NCI-H460 (cell line): ENCODE results near the gene LAMA2. TPM values are rescaled to one million over a fixed set of nuclear protein-coding genes. Genes with fewer than 3 reads are reported as not detected.

ENCODE experiments used
- DNase-seq: peaks from one replicate; pipeline ENCODE4 v3.0.0-alpha.2; 2016; ENCODE audit warnings: low read depth; ENCODE audit errors: extremely low read depth
- total RNA-seq: library from RNA; depleted of rRNA; stranded (reverse); fragments of >200 nt; shearing (Covaris generic); gene quantifications from 2 replicates; pipeline ENCODE4 v1.2.3, GENCODE V29; 2014

Gene LAMA2
- total RNA-seq, 1 experiment from 2014 or later: 0.74 TPM

GRCh38 chr6:129206821-129207220 lies 323.9 kb downstream of the LAMA2 start:
- no peak for DNase-seq

- DNase-seq: no peak
Observed at GRCh38 chr6:129207832-129208231, 324.9 kb downstream of the LAMA2 start.

GRCh38 chr6:129208415-129209034 lies 325.6 kb downstream of the LAMA2 start:
- DNase-seq: no peak

- no peak for DNase-seq
Observed at GRCh38 chr6:129209355-129209754, 326.4 kb downstream of the LAMA2 start.

- no peak for DNase-seq
Observed at GRCh38 chr6:129210684-129211083, 327.7 kb downstream of the LAMA2 start.

- no peak for DNase-seq
Observed at GRCh38 chr6:129211626-129212025, 328.7 kb downstream of the LAMA2 start.

- DNase-seq: no peak
Observed at GRCh38 chr6:129212081-129212480, 329.1 kb downstream of the LAMA2 start.

- no peak for DNase-seq
Observed at GRCh38 chr6:129215246-129215645, 332.3 kb downstream of the LAMA2 start.

GRCh38 chr6:129215916-129216520 lies 333.1 kb downstream of the LAMA2 start:
- no peak for DNase-seq

GRCh38 chr6:129217701-129218100 lies 334.8 kb downstream of the LAMA2 start:
- DNase-seq: no peak

GRCh38 chr6:129233458-129234134 lies 350.7 kb downstream of the LAMA2 start:
- DNase-seq: no peak

GRCh38 chr6:129235167-129236000 lies 352.4 kb downstream of the LAMA2 start:
- DNase-seq: no peak

GRCh38 chr6:129236001-129236517 lies 353.1 kb downstream of the LAMA2 start:
- no peak for DNase-seq

- no peak for DNase-seq
Observed at GRCh38 chr6:129238991-129239390, 356.1 kb downstream of the LAMA2 start.

GRCh38 chr6:129239825-129240491 lies 357.0 kb downstream of the LAMA2 start:
- DNase-seq: no peak

- DNase-seq: no peak
Observed at GRCh38 chr6:129240492-129240853, 357.5 kb downstream of the LAMA2 start.

GRCh38 chr6:129242546-129242945 lies 359.6 kb downstream of the LAMA2 start:
- no peak for DNase-seq

- DNase-seq: no peak
Observed at GRCh38 chr6:129243377-129243776, 360.4 kb downstream of the LAMA2 start.

- no peak for DNase-seq
Observed at GRCh38 chr6:129248946-129249345, 366.0 kb downstream of the LAMA2 start.

GRCh38 chr6:129251669-129252376 lies 368.9 kb downstream of the LAMA2 start:
- peak; percentile 49 for DNase-seq
